ENCODE data around the gene BANF1. TPM values are rescaled to one million over a fixed set of nuclear protein-coding genes. Genes with fewer than 3 reads are reported as not detected.
"Not testable (repeated sequence)": the region's sequence is repeated elsewhere in the genome, so short reads cannot be mapped to it uniquely, and the experiment has no call there.

BANF1 gene
- total RNA-seq, 1 experiment from 2014 or later = 124 TPM

DNA sequence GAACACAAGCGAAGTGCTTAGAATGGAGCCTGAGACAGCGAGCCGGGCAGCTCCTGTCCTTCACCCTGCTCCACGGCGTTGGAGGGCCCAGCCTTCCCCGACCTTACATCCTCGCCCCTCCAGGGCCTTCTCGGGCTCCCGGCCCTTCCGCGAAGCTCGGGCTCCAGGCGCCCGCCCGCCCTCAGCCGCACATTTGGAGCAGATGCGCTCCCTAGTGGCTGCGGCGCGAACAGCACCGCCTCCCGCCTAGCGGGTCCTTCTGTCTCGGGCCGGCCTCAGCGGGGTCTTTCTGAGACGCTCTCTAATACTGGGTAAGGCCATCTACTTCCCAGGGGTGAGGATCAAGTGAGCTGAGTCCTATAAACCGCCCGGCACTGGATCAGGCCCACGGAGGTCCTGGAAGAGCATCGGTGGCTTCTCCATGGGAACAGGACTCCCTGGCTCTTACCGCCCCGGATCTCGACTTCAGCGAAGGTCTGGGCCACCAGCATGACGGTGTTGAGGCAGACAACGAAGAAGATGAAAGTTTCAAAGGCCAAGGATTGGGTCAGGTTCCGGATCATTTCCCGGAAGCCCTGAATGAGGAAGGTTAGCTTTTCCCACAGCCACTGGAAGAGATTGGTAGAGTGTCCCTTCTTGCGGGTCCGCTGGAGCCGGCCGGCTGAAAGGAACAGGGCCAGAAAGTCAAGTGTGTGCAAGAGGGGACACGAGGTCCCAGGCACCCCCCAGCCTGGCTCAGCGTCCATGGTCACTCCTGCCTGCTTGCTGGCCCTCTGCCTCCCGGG, 20.3 kb downstream of the BANF1 start:
- Histone ChIP-seq H3F3A (ENCODE audit: low read length, unreplicated experiment) (no peaks in the 10 kb centered on the region), H3K9me2 (replicated peaks; ENCODE audit: low read length) (no peaks in the 10 kb centered on the region), H3K27ac (ENCODE audit: low read length) (no peak overlapping the region), H3K4me1 (ENCODE audit: insufficient read depth, low read length) (peaks cover 24% of the 10 kb centered on the region), H3K27me3 (ENCODE audit: low read length) (no peaks in the 10 kb centered on the region), H3K79me2 (ENCODE audit: low read length) (no peaks in the 10 kb centered on the region), H3K4me2 (ENCODE audit: low read length) (peak overlapping the region; percentile 82), H2AFZ (ENCODE audit: low read length) (peak overlapping the region; percentile 72), H3K9me3 (ENCODE audit: low read length) (no peaks in the 10 kb centered on the region), H3K4me3 (ENCODE audit: low read length) (peak overlapping the region; percentile 51), H3K36me3 (ENCODE audit: low read depth, low read length) (no peaks in the 10 kb centered on the region), H4K20me1 (ENCODE audit: low read length) (no peaks in the 10 kb centered on the region), H3K9ac (ENCODE audit: low read length) (no peak overlapping the region; the same call in 1 of the 2 replicates)
- POLR2A ChIA-PET (ENCODE audit: unreplicated experiment) = interaction anchor here (0.6 kb wide), 1 partner anchor 20 kb away, joined by 3 read pairs; no protein-coding TSS in a partner anchor
- intact Hi-C loops (cut with micrococcal nuclease) = no loop called here
- peak; percentile 75 for ATAC-seq
- TF ChIP-seq EZH2phosphoT487 (IDR thresholded peaks at IDR 0.05; ENCODE audit: borderline replicate concordance, low read length) (no peak), EZH2 (IDR thresholded peaks at IDR 0.05; ENCODE audit: low read length, unreplicated experiment) (no peak), CTCF (conservative IDR thresholded peaks at IDR 0.05; ENCODE audit: low read depth, low read length) (peak; percentile 98)
- peak; percentile 84 for DNase-seq
- BruUV-seq (replicated peaks) = TSS peak; percentile 30
- CTCF ChIA-PET = interaction anchor here (0.5 to 0.7 kb wide), 4 partner anchors 23 to 747 kb away, joined by 3 to 16 read pairs (median 4); partner anchors contain the start of gene EHBP1L1

DNA sequence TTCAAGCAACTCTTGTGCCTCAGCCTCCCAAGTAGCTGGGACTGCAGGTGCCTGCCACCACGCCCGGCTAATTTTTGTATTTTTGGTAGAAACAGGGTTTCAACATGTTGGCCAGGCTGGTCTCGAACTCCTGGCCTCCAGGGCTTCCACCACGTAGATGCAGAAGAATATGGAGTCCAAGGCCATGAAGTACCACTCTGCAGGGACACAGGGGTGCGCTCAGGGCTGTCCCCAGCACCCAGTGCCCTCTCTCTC, 20.8 kb downstream of the BANF1 start:
- H3K4me1 ChIP-seq (ENCODE audit: insufficient read depth, low read length) = peaks cover 24% of the 10 kb centered on the region
- POLR2A ChIA-PET (ENCODE audit: unreplicated experiment); CTCF ChIA-PET; H4K20me1 ChIP-seq (ENCODE audit: low read length); H3K27ac ChIP-seq (ENCODE audit: low read length); H3K9ac ChIP-seq (ENCODE audit: low read length); H3K9me3 ChIP-seq (ENCODE audit: low read length); H3K27me3 ChIP-seq (ENCODE audit: low read length); BruUV-seq (replicated peaks); H3K79me2 ChIP-seq (ENCODE audit: low read length); H3K4me2 ChIP-seq (ENCODE audit: low read length); DNase-seq; intact Hi-C loops (cut with micrococcal nuclease); ATAC-seq; H3K36me3 ChIP-seq (ENCODE audit: low read depth, low read length); H3F3A ChIP-seq (ENCODE audit: low read length, unreplicated experiment); H2AFZ ChIP-seq (ENCODE audit: low read length); H3K9me2 ChIP-seq (replicated peaks; ENCODE audit: low read length); H3K4me3 ChIP-seq (ENCODE audit: low read length): not testable (repeated sequence)

DNA sequence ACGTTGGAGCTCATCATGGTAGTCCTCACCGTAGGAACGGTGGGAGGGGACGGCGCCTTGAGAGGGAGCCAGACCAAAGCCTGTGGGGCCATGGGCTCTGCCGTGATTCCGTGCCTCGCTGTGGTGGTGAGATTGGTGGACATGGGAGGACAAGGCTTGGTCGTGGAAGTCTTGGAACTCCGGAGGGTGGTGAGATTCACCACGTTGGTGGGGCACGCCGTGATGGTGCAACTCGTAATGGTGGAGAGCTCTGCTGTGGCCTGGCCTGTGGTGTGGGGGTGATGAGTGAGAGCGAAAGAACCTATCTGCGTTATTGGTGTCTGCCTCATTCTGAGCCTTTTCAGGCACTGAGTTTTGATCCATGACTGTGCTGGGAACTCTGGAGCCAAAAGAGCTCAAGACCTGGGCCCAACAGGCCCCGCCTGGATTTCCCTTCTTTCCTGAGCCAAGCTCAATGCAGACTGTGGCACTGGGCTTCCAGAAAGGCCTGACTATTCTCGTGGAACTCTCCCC, 23.8 kb downstream of the BANF1 start, which contains the start of gene CATSPER1:
TSS of gene CATSPER1 (minus strand) at position 463 of the 513 bp plus-strand sequence. CDS start at position 363, 100 bp downstream.
- Histone ChIP-seq H3K4me3 (ENCODE audit: low read length) (no peak within 1 kb of the TSS), H3K36me3 (ENCODE audit: low read depth, low read length) (no peaks in the 10 kb centered on the region), H3K9me2 (replicated peaks; ENCODE audit: low read length) (no peaks in the 10 kb centered on the region), H3F3A (ENCODE audit: low read length, unreplicated experiment) (no peaks in the 10 kb centered on the region), H2AFZ (ENCODE audit: low read length) (no peak within 1 kb of the TSS), H3K79me2 (ENCODE audit: low read length) (no peaks in the 10 kb centered on the region), H3K4me1 (ENCODE audit: insufficient read depth, low read length) (peaks cover 17% of the 10 kb centered on the region), H3K9ac (ENCODE audit: low read length) (no peak within 1 kb of the TSS), H3K9me3 (ENCODE audit: low read length) (no peaks in the 10 kb centered on the region), H3K27me3 (ENCODE audit: low read length) (no peaks in the 10 kb centered on the region), H3K27ac (ENCODE audit: low read length) (no peak within 1 kb of the TSS), H4K20me1 (ENCODE audit: low read length) (no peaks in the 10 kb centered on the region), H3K4me2 (ENCODE audit: low read length) (no peak within 1 kb of the TSS)
- ATAC-seq (no peak), DNase-seq (no peak)
- CTCF ChIA-PET = no interaction called here
- POLR2A ChIA-PET (ENCODE audit: unreplicated experiment) = no interaction called here
- no peak for TF ChIP-seq EZH2 (IDR thresholded peaks at IDR 0.05; ENCODE audit: low read length, unreplicated experiment)
- no peak for TF ChIP-seq EZH2phosphoT487 (IDR thresholded peaks at IDR 0.05; ENCODE audit: borderline replicate concordance, low read length)
- TF ChIP-seq CTCF (conservative IDR thresholded peaks at IDR 0.05; ENCODE audit: low read depth, low read length) = no peak
- BruUV-seq (replicated peaks) = no TSS peak
- intact Hi-C loops (cut with micrococcal nuclease) = no loop called here

Measured in PC-3 (cell line).